Kidney glomerular epithelial cell (primary cell): ENCODE results near the gene DCAF6.
A peak's percentile ranks its signal among the peaks of the same experiment; 100 is the strongest.
"Not testable (repeated sequence)": the region's sequence is repeated elsewhere in the genome, so short reads cannot be mapped to it uniquely, and the experiment has no call there.

ENCODE experiments used
- DNase-seq: peaks from one replicate; lab custom pipeline; 2025; lab: John Stamatoyannopoulos, UW

The DCAF6 gene, protein sequence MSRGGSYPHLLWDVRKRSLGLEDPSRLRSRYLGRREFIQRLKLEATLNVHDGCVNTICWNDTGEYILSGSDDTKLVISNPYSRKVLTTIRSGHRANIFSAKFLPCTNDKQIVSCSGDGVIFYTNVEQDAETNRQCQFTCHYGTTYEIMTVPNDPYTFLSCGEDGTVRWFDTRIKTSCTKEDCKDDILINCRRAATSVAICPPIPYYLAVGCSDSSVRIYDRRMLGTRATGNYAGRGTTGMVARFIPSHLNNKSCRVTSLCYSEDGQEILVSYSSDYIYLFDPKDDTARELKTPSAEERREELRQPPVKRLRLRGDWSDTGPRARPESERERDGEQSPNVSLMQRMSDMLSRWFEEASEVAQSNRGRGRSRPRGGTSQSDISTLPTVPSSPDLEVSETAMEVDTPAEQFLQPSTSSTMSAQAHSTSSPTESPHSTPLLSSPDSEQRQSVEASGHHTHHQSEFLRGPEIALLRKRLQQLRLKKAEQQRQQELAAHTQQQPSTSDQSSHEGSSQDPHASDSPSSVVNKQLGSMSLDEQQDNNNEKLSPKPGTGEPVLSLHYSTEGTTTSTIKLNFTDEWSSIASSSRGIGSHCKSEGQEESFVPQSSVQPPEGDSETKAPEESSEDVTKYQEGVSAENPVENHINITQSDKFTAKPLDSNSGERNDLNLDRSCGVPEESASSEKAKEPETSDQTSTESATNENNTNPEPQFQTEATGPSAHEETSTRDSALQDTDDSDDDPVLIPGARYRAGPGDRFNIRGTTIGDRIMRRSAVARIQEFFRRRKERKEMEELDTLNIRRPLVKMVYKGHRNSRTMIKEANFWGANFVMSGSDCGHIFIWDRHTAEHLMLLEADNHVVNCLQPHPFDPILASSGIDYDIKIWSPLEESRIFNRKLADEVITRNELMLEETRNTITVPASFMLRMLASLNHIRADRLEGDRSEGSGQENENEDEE

GRCh38 chr1:167936068-167936929 lies at the start of gene DCAF6:
DCAF6 (plus strand) TSS chr1:167936683; CDS start chr1:167936912, 229 bp downstream.
- DNase-seq, result peak; percentile 98

DNA sequence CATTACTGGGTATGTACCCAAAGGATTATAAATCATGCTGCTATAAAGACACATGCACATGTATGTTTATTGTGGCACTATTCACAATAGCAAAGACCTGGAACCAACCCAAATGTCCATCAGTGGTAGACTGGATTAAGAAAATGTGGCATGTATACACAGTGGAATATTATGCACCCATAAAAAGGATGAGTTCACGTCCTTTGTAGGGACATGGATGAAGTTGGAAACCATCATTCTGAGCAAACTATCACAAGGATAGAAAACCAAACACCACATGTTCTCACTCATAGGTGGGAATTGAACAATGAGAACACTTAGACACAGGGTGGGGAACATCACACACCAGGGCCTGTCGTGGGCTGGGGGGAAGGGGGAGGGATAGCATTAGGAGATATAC lies 49.3 kb upstream of the DCAF6 start:
- not testable (repeated sequence) for DNase-seq

GRCh38 chr1:167890400-167890799 lies 46.1 kb upstream of the DCAF6 start:
- no peak for DNase-seq

DNA sequence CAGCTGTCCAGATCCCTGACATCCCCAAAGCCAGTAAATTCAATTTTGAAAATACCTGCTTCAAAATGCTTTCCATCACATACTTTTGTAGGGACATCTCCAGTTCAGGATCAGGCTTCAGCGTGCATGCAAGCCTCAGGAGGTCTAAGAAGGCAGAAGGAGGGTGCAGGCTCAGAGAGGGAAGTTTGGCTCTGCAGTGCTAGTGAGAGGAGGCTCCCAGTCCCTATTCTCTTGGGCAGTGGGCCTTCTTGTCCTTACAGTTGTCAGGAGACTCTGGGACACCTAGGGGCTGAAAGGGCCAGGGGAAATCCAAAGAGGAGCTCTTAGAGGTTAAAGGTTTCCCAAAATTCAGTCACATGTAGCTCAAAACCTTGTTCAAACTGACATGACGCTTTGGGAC lies 42.7 kb upstream of the DCAF6 start:
- DNase-seq, result no peak

DNA sequence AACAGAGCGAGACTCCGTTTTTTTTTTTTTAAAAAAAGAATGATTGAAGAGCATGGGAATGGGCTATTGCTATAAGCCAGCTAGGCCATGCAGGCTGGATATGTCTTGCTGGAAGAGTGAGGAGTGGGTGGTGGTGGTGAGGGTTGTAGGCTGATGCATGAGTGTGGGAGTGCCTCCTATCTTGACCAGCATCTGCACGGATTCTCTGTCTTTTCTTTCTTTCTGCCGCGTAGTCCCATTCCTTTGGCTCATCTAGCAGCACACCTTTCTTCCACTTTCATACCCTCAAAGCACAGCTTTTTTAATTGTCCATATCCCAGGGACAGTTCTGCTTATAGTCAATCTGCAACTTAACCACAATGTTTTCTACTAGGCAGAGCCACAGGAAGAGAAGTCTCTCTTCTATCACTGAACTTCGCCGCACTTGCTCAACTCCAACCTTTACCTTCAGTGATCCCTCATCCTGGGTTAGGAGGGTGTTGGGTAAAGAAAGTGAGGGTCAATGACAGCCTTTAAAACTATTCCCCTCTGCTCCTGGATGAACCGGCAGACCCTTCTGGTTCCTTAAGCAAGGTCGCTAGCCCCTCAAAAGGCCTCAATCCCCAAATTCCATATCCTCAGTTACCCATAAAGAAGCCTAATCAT lies 37.8 kb upstream of the DCAF6 start:
- no peak for DNase-seq

DNA sequence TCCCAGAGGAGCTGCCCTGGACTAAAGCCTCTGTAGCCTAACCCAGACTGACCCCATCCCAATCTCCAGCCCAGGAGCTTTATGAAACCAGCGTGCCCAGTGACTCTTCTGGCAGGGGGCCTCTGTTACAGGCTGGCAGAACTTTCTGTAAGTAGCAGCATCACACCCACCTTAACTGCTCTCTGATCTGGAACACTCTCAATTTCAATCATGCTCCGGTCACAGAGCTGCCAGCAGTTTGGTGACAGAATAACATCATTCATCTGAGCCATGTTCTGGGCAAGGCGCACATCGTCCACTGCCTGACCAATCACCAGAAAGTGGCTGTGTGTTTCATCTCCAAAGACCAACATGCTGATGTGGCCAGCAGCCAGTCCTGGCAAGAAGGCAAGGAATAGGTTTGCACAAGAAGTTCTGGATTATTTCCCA lies 37.2 kb upstream of the DCAF6 start:
- no peak for DNase-seq

DNA sequence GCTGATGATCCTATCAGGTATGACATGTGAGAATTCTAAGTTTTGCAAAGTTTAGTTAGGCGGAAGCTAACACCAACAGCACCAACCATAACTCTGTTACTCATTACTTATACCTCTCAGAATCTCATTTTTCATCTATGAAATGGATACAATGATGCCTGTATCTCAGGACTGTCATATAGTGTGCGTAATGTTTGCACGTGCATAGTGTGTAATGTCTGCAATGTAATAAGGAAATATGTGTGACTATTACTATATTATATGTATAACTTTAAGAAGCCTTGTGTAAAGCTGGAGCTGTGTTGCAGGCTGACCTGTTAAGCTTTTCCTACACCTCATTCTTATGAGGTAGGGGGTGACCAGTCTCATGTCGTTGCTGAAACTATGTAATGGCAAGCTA lies 35.6 kb upstream of the DCAF6 start:
- DNase-seq, result no peak

GRCh38 chr1:167904652-167905130 lies 31.8 kb upstream of the DCAF6 start:
- DNase-seq, result peak; percentile 22

DNA sequence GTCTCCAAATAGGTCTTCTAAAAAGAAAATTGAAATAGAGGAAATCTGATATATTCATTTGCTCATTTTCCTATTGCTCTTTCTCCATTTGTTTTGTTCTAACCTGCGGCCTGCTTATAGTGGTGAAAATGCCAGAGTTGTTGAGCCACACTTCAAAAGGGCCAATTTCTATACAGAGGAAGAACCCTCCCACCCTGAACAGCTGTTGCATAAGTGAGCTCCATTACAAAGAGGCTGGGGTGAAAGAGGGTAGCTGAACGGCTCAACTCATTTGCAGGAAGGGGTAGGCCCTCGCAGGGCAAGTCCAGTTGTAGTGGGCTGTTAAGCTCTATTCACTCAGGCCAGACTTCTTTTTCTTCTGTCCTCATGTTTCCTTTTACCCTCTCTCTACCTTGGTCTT lies 31.3 kb upstream of the DCAF6 start:
- DNase-seq, result no peak

- DNase-seq, result no peak
Measured at GRCh38 chr1:167905671-167906070, 30.8 kb upstream of the DCAF6 start.

GRCh38 chr1:167909691-167910180 lies 26.7 kb upstream of the DCAF6 start:
- DNase-seq, result no peak

DNA sequence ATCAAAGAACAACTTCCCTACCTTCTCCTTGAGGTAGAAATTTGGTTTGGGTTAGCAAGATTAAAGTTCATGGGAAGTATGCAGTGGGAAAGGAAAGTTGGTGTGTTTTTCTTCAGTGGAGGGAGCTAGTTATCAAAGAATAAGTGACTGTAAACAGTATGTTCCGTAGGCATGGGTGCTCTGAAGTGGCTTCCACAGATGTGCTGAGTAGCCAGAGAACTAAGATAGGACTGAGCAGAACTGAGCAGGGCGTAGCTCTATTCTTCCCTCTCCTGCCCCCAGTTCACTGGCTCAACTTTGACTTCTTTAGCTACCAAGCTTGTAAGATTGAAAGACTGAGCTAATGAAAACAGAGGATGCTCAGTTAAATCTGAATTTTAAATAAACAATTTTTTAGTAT lies 26.0 kb upstream of the DCAF6 start:
- DNase-seq, result no peak

- no peak for DNase-seq
Measured at GRCh38 chr1:167911413-167911812, 25.1 kb upstream of the DCAF6 start.

DNA sequence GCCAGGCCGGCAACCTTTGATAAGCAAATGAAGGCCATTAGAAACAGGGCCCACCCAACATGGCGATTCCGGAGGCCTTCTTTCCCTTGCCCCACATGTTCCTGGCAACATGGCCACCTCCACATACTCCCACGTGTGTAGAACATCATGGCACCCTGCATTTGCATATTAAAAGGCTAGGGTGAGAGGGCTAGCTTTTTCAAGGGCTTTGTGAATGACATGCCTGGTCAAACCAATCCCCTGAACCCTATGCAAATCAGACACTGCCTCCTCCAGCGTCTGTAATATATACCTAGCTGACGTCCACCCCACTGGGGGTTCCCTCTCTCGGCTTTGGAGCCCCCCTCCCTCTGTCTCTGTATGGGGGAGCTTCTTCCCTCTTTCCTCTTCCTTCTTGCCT lies 24.2 kb upstream of the DCAF6 start:
- DNase-seq, result no peak

DNA sequence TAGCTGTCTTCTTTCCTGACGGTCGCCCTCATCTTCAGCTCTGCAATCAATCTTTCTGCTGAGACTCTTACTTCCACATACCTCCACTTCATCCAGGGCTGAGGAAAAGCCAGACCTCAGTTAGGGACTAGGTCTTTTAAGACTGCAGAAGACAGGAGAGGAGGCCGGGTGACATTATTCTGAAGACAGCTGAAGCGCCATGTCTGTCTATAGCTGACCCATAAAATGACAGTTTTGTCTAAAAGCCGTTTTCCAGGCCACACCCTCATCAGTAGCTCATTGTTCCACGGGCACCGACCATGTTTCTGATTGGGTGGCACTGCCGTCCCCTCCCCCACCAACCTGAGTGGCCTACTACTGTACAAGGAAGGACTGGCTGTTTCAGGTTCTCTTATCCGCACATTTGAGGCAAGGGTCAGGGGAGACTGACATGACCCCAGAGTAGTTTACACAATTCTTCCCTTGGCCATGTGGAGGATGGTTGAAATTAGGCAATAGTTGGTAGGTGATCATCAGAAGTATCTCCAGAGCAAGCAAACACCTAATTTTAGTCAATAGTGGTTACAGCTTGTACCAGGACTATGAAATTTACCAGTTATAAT lies 22.5 kb upstream of the DCAF6 start, which contains the start of gene ADCY10:
TSS of gene ADCY10 (minus strand) at position 240 of the 602 bp plus-strand sequence. CDS start 8,994 bp downstream, outside the sequence.
- no peak for DNase-seq

DNA sequence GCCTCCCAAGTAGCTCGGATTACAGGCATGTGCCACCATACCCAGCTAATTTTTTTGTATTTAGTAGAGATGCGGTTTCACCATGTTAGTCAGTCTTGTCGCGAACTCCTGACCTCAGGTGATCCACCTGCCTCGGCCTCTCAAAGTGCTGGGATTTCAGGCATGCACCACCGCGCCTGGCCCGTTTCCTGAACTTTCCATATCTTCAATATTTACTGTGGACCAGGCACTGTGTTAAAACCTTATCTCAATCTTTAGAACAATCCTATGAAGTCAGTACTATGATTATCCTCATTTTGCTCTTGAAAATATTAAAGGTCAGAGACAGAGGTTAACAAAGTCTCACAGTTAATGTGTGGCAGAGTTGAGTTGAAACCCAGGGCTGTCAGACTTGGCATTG lies 20.9 kb upstream of the DCAF6 start:
- DNase-seq, result no peak

- no peak for DNase-seq
Measured at GRCh38 chr1:167916766-167917511, 19.5 kb upstream of the DCAF6 start.

- DNase-seq, result no peak
Measured at GRCh38 chr1:167922023-167922422, 14.5 kb upstream of the DCAF6 start.

DNA sequence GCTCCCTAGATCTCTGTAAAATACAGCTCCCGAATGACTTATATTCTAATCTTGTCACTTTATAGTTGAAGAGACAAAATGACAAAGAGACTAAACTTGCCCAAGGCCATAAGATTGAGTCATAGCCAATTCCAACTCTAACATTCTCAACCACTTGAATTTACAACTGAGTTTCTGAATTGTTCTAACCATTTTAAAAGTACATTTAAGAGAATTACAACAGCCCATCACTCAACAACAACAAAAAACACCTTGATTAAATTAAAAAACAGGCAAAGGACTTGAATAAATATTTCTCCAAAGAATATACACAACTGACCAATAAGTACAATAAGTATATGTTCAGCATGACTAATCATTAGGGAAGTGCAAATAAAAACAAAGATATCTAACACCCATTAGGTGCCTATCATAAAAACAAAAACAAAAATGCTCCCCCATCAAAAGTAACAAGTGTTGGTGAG lies 13.8 kb upstream of the DCAF6 start:
- DNase-seq, result no peak
